Loucy (cell line): ENCODE measurements around the gene PANK4.

Experiments
- EZH2phosphoT487 ChIP-seq: fragments of 200-600 bp; IDR thresholded peaks from 2 replicates; pipeline ENCODE4 v1.6.1; 2018; ENCODE audit warnings: antibody characterized with exemption, mild to moderate bottlenecking, moderate library complexity, borderline replicate concordance
- TF ChIP-seq, protein P1 (sequence below): fragments of 200-600 bp; sonication (generic); conservative IDR thresholded peaks from 2 replicates; pipeline ENCODE4 v1.5.1; 2014; ENCODE audit warnings: mild to moderate bottlenecking, antibody characterized with exemption, low read length

DNA sequence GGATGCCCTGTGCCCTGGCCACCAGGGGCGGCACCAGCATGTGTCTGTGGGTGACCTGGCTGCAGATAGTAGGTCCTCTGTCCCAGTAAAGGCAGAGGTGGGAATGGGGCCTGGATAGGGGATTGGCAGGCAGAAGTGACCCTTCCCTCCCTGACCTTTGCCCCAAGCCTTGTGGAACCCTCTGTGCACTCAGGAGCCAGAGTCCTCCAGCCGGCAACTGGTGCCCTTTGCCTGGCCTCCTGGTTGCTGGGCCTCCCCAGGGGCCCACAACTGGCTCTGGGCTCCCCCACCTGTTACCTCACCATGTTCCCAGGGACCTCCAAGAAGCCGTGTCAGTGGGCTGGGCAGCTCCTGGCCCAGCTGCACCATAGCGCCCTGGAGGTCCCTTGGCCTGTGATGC, 40.4 kb downstream of the PANK4 start:
- TF ChIP-seq, protein P1, sequence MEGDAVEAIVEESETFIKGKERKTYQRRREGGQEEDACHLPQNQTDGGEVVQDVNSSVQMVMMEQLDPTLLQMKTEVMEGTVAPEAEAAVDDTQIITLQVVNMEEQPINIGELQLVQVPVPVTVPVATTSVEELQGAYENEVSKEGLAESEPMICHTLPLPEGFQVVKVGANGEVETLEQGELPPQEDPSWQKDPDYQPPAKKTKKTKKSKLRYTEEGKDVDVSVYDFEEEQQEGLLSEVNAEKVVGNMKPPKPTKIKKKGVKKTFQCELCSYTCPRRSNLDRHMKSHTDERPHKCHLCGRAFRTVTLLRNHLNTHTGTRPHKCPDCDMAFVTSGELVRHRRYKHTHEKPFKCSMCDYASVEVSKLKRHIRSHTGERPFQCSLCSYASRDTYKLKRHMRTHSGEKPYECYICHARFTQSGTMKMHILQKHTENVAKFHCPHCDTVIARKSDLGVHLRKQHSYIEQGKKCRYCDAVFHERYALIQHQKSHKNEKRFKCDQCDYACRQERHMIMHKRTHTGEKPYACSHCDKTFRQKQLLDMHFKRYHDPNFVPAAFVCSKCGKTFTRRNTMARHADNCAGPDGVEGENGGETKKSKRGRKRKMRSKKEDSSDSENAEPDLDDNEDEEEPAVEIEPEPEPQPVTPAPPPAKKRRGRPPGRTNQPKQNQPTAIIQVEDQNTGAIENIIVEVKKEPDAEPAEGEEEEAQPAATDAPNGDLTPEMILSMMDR, result no peak
- no peak for TF ChIP-seq EZH2phosphoT487
